Kidney glomerular epithelial cell (primary cell): ENCODE measurements around the gene SLC5A5.
A peak's percentile ranks its signal among the peaks of the same experiment; 100 is the strongest.
"Not testable (repeated sequence)": the region's sequence is repeated elsewhere in the genome, so short reads cannot be mapped to it uniquely, and the experiment has no call there.

Experiments used
- DNase-seq: peaks from one replicate; lab custom pipeline; 2025; lab: John Stamatoyannopoulos, UW

SLC5A5 gene

DNA sequence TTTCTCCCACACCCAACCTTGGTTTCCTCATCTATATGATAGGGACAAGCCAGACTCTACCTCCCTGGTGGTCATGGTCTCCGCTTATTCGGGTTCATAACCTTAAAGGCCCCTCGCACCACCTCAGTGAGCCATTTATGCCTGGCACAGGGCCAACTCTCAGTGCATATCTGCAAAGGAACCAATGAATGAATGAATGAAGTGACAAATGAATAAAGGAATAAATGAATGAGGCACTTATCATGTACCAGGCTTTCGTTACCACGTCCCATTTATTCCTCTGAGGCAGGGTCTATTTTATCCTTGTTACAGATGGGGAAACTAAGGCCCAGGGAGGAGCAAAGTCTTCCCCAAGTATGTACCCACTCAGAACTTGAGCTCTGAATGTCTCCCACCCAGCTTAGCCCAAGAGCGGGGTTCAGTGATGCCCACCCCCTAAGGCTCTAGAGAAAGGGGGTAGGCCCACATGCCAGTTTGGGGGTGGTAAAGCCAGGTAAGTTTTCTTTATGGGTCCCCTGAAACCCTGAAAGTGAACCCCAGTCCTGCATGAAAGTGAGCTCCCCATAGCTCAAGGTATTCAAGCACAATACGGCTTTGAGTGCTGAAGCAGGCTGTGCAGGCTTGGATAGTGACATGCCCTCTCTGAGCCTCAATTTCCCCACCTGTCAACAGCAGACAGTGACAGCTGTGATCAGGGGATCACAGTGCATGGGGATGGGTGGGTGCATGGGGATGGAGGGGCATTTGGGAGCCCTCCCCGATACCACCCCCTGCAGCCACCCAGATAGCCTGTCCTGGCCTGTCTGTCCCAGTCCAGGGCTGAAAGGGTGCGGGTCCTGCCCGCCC, 490 bp upstream of the SLC5A5 start:
- DNase-seq: no peak

DNA sequence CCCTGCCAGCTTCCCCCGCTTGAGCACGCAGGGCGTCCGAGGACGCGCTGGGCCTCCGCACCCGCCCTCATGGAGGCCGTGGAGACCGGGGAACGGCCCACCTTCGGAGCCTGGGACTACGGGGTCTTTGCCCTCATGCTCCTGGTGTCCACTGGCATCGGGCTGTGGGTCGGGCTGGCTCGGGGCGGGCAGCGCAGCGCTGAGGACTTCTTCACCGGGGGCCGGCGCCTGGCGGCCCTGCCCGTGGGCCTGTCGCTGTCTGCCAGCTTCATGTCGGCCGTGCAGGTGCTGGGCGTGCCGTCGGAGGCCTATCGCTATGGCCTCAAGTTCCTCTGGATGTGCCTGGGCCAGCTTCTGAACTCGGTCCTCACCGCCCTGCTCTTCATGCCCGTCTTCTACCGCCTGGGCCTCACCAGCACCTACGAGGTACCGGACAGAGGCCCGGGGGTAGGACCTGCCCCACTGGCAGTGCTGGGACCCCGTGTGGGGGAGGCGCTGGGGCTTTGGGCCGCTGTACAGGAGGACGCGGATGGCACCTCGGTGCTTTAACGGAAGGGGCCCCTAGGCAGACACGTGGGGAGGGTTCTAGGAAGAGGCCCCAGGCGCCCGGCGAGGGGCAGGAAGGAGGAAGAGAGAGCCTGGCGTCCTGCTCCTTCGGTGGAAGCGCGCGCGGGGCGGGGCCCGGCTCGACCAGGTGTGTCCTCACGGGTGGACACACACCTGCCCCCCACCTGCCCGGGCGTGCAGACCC, 681 bp downstream of the SLC5A5 start:
- no peak for DNase-seq

DNA sequence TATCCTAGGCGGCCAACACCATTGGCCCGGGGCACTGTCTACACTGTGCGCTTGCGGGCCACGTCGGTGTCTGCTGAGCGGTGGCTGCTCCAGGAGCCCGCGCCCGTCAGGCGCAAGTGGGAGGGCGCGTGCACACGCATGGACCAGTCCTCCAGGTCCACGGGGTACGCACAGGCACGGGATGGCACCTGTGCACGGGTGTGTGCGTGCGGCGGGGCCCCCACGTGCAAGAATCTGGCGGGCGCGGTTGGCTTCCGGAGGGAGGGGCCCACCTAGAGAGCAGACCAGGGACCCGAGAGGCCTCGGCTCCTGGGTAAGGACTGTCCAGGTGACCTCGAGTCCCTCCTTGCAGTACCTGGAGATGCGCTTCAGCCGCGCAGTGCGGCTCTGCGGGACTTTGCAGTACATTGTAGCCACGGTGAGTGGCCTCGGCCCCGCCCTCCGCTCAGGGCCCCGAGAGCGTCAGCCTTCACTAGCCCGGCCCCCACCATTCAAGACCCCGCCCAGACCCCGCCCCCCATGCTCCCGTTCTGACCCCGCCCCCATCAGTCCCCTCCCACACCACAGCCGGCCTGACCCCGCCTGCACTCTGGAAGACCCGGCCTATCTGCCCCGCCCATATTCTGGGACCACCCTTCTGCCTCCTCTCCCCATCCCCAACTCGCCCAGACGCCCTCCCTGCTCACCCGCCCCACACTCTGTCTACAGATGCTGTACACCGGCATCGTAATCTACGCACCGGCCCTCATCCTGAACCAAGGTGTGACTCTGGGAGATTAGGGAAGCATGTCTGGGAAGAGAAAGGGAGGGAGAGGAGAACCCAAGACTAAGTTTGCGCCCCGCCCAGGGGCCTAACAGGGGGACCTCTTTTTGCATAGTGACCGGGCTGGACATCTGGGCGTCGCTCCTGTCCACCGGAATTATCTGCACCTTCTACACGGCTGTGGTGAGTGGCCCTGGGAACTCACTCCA, 2.3 kb downstream of the SLC5A5 start:
- DNase-seq: no peak

DNA sequence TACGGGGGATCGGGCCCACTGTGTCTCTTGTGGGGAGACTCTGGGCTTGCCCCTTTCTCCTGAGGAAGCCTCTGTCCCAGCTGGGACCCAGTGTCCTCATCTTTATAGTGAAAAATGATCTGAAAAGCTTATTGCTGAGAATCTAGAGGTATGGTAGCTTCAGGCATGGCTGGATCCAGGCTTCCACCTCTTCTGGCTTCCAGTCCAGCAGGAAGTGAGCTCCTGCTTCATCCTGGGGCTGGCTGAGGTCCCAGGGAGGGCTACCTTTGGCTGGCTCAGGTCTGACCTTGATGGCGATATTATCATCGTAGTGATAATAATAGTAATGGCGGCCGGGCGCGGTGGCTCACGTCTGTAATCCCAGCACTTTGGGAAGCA, 3.0 kb downstream of the SLC5A5 start:
- no peak for DNase-seq

DNA sequence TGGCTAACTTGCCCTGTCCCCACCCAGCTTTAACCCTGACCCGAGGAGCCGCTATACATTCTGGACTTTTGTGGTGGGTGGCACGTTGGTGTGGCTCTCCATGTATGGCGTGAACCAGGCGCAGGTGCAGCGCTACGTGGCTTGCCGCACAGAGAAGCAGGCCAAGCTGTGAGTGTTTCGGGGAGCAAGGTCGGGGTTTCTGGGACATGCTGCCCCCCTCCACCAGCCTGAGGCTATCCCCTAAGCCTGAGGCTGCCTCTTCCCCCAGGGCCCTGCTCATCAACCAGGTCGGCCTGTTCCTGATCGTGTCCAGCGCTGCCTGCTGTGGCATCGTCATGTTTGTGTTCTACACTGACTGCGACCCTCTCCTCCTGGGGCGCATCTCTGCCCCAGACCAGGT, 6.0 kb downstream of the SLC5A5 start:
- DNase-seq: no peak

DNA sequence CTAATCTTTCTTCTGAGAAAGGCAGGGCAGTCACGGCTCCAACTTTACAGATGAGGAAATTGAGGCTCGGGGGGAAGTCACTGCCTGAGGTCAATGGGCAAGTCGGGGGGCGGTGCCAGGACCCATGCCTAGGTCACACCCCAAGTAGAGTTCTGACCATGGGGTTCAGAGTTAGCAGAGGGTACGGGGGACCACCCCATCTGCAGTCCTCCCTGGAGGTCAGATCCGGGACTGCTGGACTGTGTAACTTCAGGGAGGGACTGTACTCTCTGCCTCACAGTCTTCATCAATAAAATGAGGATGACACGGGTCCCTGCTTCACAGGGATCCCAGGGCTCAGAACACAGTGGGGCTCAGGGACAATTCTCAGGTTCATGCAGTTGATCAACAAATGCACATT, 7.7 kb downstream of the SLC5A5 start:
- DNase-seq: no peak

DNA sequence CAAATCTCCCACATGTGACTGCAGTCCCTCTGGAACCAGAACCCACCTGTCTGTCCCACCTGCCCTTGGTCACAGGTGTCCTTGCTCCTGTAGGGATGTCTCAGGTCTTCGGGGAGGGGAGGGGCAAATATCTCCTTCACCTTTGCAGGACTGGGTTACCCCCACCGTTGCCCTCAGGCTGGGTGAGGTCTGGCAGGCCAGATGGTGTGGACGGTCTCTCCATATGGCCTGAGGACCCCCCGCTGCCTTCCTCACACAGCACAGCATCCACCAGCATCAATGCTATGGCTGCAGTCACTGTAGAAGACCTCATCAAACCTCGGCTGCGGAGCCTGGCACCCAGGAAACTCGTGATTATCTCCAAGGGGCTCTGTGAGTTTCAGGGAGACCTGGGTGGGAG, 10.0 kb downstream of the SLC5A5 start:
- DNase-seq: no peak

DNA sequence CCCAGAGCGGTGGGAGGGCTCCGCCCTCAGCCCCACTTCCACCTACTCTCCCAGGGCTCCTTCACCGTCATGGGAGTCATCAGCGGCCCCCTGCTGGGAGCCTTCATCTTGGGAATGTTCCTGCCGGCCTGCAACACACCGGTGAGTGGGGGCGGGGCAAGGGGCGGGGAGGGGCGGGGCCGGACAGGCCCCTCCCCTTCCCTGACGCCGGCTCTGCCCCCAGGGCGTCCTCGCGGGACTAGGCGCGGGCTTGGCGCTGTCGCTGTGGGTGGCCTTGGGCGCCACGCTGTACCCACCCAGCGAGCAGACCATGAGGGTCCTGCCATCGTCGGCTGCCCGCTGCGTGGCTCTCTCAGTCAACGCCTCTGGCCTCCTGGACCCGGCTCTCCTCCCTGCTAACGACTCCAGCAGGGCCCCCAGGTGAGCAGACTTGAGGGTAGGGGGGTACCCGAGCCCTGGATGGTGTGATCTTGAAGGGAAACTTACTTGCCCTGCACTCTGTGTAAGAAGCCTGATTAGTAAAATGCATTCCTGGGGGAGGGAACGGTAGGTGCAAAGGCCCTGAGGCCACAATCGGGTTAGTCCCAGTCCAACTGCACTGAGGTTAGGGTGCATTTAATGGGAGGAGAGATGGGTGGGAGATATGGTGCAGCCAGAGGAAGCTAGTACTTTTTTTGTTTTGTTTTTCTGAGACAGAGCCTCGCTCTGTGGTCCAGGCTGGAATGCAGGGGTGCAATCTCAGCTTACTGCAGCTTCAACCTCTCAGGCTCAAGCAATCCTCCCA, 12.1 kb downstream of the SLC5A5 start:
- DNase-seq: no peak

DNA sequence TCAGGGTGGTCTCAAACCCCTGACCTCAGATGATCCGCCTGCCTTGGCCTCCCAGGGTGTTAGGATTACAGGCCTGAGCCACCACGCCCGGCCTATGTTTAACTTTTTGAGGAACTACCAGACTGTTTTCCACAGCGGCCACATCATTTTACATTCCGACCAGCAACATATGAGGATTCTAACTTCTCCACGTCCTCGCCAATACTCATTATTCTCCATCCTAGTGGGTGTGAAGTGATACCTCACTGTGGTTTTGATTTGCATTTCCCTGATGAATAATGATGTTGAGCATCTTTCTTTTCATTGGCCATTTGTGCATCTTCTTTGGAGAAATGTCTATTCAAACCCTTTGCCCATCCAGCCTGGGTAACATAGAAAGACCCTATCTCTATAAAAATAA, 14.8 kb downstream of the SLC5A5 start:
- no peak for DNase-seq

DNA sequence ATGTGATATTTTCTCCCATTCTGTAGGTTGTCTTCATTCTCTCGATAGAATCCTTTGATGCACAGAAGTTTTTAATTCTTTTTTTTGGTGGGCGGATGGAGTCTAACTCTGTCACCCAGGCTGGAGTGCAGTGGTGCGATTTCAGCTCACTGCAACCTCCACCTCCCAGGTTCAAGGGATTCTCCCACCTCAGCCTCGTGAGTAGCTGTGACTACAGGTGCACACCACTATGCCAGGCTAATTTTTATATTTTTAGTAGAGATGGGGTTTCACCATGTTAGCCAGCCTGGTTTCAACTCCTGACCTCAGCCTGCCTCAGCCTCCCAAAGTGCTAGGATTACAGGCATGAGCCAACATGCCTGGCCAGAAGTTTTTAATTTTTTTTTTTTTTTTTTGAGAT, 15.5 kb downstream of the SLC5A5 start:
- DNase-seq: not testable (repeated sequence)

DNA sequence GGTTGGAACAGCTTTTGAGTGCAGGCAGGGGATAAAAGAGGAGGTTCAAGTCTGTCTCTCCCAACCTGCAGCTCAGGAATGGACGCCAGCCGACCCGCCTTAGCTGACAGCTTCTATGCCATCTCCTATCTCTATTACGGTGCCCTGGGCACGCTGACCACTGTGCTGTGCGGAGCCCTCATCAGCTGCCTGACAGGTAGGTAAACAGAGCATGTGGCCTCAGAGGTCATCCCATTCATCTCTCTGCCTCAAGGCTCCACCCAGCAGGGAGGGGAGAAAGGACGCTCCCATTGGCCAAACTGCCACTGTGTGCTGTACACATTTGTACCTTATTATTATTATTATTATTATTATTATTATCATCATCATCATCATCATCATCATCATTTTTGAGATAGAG, 16.5 kb downstream of the SLC5A5 start:
- DNase-seq: no peak

DNA sequence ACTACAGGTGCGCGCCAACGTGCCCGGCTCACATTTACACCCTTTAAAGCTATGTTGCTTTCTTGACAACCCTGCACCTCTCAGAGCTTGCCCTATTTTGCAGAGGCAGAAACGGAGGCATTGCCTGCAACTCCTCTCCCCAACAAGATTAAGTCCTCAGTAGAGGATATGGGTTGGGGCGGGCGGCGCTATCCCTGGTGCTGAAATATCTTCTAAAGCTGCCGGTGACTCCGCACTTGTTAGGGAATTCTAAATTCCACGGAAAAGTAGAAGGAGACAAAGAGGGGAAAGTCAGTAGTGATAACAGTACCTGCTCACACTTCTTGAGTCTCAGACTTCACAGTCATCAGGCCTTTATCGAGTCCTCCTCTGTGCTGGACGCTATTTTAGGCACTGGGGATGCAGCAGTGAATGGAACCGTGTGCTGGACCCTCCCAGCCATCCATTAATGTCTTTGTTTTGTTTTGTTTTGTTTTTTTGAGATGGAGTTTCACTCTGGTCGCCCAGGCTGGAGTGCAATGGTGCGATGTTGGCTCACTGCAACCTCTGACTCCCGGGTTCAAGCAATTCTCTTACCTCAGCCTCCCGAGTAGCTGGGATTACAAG, 18.0 kb downstream of the SLC5A5 start:
- peak; percentile 7 for DNase-seq

DNA sequence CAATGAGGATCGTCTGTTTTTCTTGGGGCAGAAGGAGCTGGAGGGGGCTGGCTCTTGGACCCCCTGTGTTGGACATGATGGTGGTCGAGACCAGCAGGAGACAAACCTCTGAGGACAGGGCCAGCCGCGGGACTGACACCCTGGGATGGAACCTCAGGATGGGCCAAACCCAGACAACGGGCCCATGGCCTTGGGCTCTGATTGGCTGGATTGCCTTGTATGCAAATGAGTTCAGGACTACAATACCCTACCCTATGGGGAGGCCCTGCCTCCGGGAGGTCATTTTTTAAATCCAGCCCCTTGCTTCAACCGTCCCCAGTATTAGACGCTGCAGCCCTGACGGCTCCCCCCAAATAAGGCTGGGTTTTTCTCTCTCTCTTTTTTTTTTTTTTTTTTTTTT, 22.0 kb downstream of the SLC5A5 start:
- no peak for DNase-seq

DNA sequence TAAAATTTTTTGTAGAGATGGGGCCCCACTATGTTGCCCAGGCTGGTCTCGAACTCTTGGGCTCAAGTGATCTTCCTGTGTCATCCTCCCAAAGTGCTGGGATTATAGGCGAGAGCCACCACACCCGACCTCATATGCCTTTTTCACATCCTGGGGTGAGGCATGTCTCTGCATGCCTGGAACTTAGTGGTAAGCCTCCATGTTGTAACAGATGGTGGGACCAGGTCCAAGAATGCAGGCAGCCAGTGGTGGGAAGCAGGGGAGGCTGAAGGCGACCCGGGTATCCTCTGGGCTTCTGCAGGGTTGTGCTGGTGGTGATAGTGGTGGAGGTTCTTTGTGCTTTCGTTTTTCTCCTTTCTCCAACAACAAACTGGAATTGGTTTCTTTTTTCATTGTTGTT, 31.0 kb downstream of the SLC5A5 start:
- no peak for DNase-seq

DNA sequence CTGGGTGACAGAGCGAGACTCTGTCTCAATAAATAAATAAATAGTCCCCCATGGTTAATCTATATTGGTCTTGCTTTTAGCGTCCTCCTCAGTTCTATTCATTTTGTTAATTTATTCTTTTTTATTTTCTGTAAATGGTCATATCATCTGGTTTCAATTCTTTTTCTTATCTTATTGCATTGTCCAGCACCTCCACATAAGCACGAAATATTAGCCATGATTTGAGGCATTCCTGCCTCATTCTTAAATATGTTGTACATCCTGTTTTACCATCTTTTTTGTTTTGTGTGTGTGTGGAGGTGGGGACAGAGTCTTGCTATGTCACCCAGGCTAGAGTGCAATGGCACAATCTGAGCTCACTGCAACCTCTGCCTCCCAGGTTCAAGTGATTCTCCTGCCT, 36.5 kb downstream of the SLC5A5 start:
- no peak for DNase-seq

DNA sequence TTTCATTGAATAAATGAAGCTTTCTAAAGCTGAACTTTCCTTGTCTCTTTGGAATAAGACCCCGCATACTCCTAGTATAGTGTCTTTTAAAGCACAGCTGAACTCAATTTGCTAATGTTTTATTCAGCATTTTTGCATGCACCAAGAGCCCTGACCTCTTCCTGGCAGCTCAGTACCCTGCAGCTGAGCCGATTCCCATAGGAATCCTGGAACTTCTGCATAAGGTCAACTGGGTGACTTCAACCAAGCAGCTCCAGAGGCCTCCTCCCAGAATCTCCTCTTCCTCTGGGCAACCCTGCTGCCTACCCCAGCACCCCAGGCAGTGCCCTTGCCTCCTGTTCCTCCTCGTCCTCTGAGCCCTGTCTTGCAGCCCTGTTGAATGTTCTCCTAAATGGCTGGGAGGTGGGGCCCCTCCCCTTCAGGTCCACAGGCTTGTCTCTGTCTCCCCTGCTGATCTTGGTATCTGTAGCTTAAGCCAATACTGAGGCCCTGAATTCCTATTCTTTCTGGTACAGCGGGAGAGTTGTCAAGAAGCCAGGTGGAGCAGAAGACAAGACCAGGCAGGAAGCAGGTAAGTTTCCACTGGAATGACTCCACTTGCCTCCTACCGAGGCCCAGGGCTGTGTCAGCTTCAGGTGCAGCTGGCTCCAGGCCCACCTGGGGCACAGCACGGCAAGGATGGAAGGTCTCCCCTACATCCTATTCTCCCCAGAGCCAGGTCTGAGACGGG, 37.4 kb downstream of the SLC5A5 start:
- no peak for DNase-seq

DNA sequence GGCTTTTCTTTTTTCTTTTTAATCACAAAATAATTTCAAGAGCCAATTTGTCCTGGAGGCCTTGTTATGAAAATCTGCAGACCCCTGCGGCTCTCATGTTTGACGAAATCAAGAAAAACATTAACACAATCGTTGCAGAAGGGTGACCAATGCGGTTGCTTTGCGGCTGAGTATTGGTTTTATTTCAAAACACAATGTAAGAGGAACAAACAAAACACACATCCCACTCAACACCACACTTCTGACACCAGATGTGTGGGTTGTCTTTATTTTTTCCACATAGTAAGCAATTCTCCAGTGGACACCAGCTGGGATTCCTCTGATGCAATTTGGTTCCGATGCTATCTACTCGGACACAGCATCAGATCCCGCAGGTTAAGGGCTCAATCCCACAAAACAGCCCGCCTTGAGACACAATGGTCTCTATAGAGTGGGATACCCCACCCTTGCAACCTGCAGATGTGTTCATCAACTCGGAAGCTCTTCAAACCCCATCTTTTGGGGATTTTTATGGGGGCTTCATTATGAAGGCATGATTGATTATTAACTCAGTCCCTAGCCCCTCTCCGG, 39.1 kb downstream of the SLC5A5 start:
- DNase-seq: no peak

DNA sequence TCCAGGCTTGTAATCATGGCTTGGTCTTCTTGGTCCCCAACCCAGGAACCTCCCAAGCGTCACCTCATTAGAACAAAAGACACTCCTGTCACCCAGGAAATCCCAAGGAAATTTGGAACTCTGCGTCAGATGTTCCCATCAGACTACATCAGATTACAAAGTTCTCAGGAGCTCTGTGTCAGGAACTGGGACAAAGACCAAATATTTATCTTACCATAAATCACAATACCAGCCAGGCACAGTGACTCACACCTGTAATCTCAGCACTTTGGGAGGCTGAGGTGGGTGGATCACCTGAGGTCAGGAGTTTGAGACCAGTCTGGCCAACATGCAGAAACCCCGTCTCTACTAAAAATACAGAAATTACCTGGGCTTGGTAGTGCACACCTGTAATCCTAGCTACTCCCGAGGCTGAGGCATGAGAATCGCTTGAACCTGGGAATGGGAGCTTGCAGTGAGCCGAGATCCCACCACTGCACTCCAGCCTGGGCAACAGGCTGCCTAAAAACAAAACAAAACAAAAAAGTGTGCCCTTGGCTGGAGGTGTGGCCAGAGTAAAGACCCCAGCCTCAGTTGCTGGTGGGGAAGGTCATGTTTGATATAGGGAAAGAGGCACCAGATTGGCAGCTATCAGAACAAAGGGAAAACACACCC, 44.3 kb downstream of the SLC5A5 start:
- no peak for DNase-seq

DNA sequence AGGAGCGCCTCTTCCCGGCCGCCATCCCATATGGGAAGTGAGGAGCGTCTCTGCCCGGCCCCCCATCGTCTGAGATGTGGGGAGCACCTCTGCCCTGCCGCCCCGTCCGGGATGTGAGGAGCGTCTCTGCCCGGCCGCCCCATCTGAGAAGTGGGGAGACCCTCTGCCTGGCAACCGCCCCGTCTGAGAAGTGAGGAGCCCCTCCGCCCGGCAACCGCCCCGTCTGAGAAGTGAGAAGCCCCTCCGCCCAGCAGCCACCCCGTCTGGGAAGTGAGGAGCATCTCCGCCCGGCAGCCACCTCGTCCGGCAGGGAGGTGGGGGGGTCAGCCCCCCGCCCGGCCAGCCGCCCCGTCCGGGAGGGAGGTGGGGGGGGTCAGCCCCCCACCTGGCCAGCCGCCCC, 46.4 kb downstream of the SLC5A5 start:
- DNase-seq: not testable (repeated sequence)

DNA sequence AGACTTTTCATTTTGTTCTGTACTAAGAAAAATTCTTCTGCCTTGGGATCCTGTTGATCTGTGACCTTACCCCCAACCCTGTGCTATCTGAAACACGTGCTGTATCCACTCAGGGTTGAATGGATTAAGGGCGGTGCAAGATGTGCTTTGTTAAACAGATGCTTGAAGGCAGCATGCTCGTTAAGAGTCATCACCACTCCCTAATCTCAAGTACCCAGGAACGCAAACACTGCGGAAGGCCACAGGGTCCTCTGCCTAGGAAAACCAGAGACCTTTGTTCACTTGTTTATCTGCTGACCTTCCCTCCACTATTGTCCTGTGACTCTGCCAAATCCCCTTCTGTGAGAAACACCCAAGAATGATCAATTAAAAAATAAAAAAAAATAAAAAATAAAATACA, 47.4 kb downstream of the SLC5A5 start:
- DNase-seq: not testable (repeated sequence)
